ENCODE results near the gene MPZL1.

GRCh38 chr1:167825419-167826079 is 103.8 kb downstream of the MPZL1 start:
- TF ChIP-seq CTCF (IDR thresholded peaks at IDR 0.05; ENCODE audit: extremely low read depth in 1 of 2, insufficient read depth in 1 of 2, low read depth in 1 of 2, low read length in 2 of 2) (no peak), POLR2AphosphoS5 (IDR thresholded peaks at IDR 0.05; ENCODE audit: insufficient read depth, low read depth, low read length) (no peak), GATA2 (IDR thresholded peaks at IDR 0.05; ENCODE audit: insufficient read depth, insufficient read length, low read depth, low read length) (no peak), MYC (IDR thresholded peaks at IDR 0.05; ENCODE audit: low read depth, low read length) (no peak), POLR2A (IDR thresholded peaks at IDR 0.05; ENCODE audit: low read depth, low read length) (no peak), FOS (IDR thresholded peaks at IDR 0.05; ENCODE audit: borderline replicate concordance, insufficient read depth, low read length) (no peak), EZH2 (IDR thresholded peaks at IDR 0.05; ENCODE audit: borderline replicate concordance, low read depth, low read length, severe bottlenecking) (no peak), MAX (IDR thresholded peaks at IDR 0.05; ENCODE audit: insufficient read depth, insufficient read length) (no peak)
